Aorta (tissue), 5 donors: Measurements from ENCODE around the gene GABRB1. TPM values are rescaled to one million over a fixed set of nuclear protein-coding genes. Genes with fewer than 3 reads are reported as not detected.
"Not testable (repeated sequence)": the region's sequence is repeated elsewhere in the genome, so short reads cannot be mapped to it uniquely, and the experiment has no call there.

Experiments
- ATAC-seq: fragments of 200-7000 bp; cut with Tn5 transposase; one replicate; pipeline ENCODE4 v1.9.1; 2022; ENCODE audit warnings: moderate library complexity; ENCODE audit not compliant: low FRiP score
- DNase-seq, 2 donors: peaks; one replicate each; pipeline ENCODE4 v3.0.0-alpha.2; 2020
- H3K27ac ChIP-seq, 2 donors: one replicate each; pipeline ENCODE4 v1.5.1; 2013; ENCODE audit warnings: low read length in 2 of 2, mild to moderate bottlenecking in 2 of 2, moderate library complexity in 2 of 2, control low read depth in 1 of 2, inconsistent platforms in 1 of 2, low read depth in 1 of 2
- H3K27me3 ChIP-seq, 2 donors: one replicate each; pipeline ENCODE4 v1.6.1; 2013; ENCODE audit warnings: control low read depth in 1 of 2, low read length in 1 of 2, mild to moderate bottlenecking in 1 of 2, moderate library complexity in 1 of 2; ENCODE audit not compliant: insufficient read depth in 2 of 2, control insufficient read depth in 1 of 2
- H3K36me3 ChIP-seq, 2 donors: one replicate each; pipeline ENCODE4 v1.6.1; 2013; ENCODE audit warnings: control low read depth in 1 of 2, low read length in 1 of 2, mild to moderate bottlenecking in 1 of 2; ENCODE audit not compliant: insufficient read depth in 2 of 2, control insufficient read depth in 1 of 2
- H3K4me1 ChIP-seq, 2 donors: one replicate each; pipeline ENCODE4 v1.6.1; 2013; ENCODE audit warnings: low read length in 2 of 2, control low read depth in 1 of 2, mild to moderate bottlenecking in 1 of 2, moderate library complexity in 1 of 2; ENCODE audit not compliant: insufficient read depth in 2 of 2, control insufficient read depth in 1 of 2
- H3K4me3 ChIP-seq, 2 donors: one replicate each; pipeline ENCODE4 v1.5.1; 2013; ENCODE audit warnings: low read length in 2 of 2, control low read depth in 1 of 2, mild to moderate bottlenecking in 1 of 2
- H3K9me3 ChIP-seq: one replicate; pipeline ENCODE4 v1.6.1; 2013; ENCODE audit warnings: mild to moderate bottlenecking, low read length; ENCODE audit not compliant: control insufficient read depth
- WGBS, 2 donors: extraction: QIAGEN DNeasy Blood & Tissue Kit; methylation state at CpG; one replicate each; pipeline ENCODE4 v1.1.7; 2013; 5-methylcytosine and 5-hydroxymethylcytosine counted together
- intact Hi-C, 2 donors: fragments of 100-400 bp; cut with DNase I; formaldehyde crosslinking; loops; one replicate each; pipeline versions ENCODE4 v1.14.2 to v1.15.0; 2022
- polyA plus RNA-seq, 2 donors: library from polyadenylated mRNA; stranded (reverse); fragments of 200-250 nt; gene quantifications; one replicate each; pipeline ENCODE4 v1.2.3, GENCODE V29; 2013
- total RNA-seq, 2 donors: library from RNA; stranded (reverse); fragmentation: NEBNext Ultra II Directional; extraction: Animal tissue kit (Norgen Biotek cat#: 25700); gene quantifications; one replicate each; pipeline ENCODE4 v1.2.1, GENCODE V29; 2021
- donor health status: healthy with polysubstance abuse.
- donor health status: Bipolar disorder and iron deficiency.
- donor health status: DM: no; HTN: no; CAD: no.
- donor health status: DM: no; HTN: no; CAD: no.
- donor health status: DM: yes; HTN: yes; CAD: no.

The GABRB1 gene
- total and polyA plus RNA-seq, 4 donors: 0.71 TPM; not detected in 3

GRCh38 chr4:47372561-47372960 is 341.2 kb downstream of the GABRB1 start:
- Histone ChIP-seq H3K36me3 (no peaks in the 10 kb centered on the region), H3K4me3 (no peak overlapping the region), H3K27me3 (peaks cover 0 to 3% of the 10 kb centered on the region in 2 donors), H3K4me1 (no peaks in the 10 kb centered on the region), H3K27ac (no peak overlapping the region), H3K9me3 (no peaks in the 10 kb centered on the region)
- intact Hi-C loops: no loop called here
- no peak for ATAC-seq
- 71 to 79% methylated on average over 2 of the region's 2 CpGs for WGBS, 2 donors
- no peak for DNase-seq

- no peak overlapping the region for H3K4me3 ChIP-seq
- no peaks in the 10 kb centered on the region for H3K36me3 ChIP-seq
- ATAC-seq: no peak
- no peaks in the 10 kb centered on the region for H3K4me1 ChIP-seq
- no peaks in the 10 kb centered on the region for H3K9me3 ChIP-seq
- DNase-seq: no peak
- peaks cover 0 to 3% of the 10 kb centered on the region in 2 donors for H3K27me3 ChIP-seq
- no peak overlapping the region for H3K27ac ChIP-seq
- intact Hi-C loops: no loop called here
Observed at GRCh38 chr4:47373174-47373573, 341.8 kb downstream of the GABRB1 start.

- DNase-seq (no peak), ATAC-seq (no peak)
- Histone ChIP-seq H3K36me3 (no peaks in the 10 kb centered on the region), H3K4me3 (no peak overlapping the region), H3K4me1 (no peaks in the 10 kb centered on the region), H3K9me3 (no peaks in the 10 kb centered on the region), H3K27ac (no peak overlapping the region), H3K27me3 (peaks cover 0 to 3% of the 10 kb centered on the region in 2 donors)
- WGBS, 2 donors: 88% methylated on average over 3 of the region's 3 CpGs
- intact Hi-C loops: no loop called here
Observed at GRCh38 chr4:47373709-47374108, 342.3 kb downstream of the GABRB1 start.

GRCh38 chr4:47374477-47374876 is 343.1 kb downstream of the GABRB1 start:
- Histone ChIP-seq H3K27me3 (peaks cover 0 to 3% of the 10 kb centered on the region in 2 donors), H3K4me1 (no peaks in the 10 kb centered on the region), H3K9me3 (no peaks in the 10 kb centered on the region), H3K27ac (no peak overlapping the region), H3K36me3 (no peaks in the 10 kb centered on the region), H3K4me3 (no peak overlapping the region)
- ATAC-seq: no peak
- intact Hi-C loops: no loop called here
- no peak for DNase-seq
- WGBS, 2 donors: 88 to 90% methylated on average over 1 of the region's 1 CpG

GRCh38 chr4:47378021-47378530 is 346.7 kb downstream of the GABRB1 start:
- H3K4me1 ChIP-seq, H3K36me3 ChIP-seq, ATAC-seq, H3K27me3 ChIP-seq, DNase-seq, H3K9me3 ChIP-seq, intact Hi-C loops, H3K27ac ChIP-seq, H3K4me3 ChIP-seq: not testable (repeated sequence)
- 98% methylated on average over 29 to 37 of the region's 37 CpGs for WGBS, 2 donors

GRCh38 chr4:47381172-47381571 is 349.8 kb downstream of the GABRB1 start:
- Histone ChIP-seq H3K4me3 (no peak overlapping the region), H3K27ac (no peak overlapping the region), H3K27me3 (peaks cover 0 to 2% of the 10 kb centered on the region in 2 donors), H3K36me3 (no peaks in the 10 kb centered on the region), H3K4me1 (no peaks in the 10 kb centered on the region), H3K9me3 (no peaks in the 10 kb centered on the region)
- DNase-seq (no peak), ATAC-seq (no peak)
- intact Hi-C loops: loop anchor here (10.0 kb wide), 1 partner anchor 536 kb away; no protein-coding TSS in a partner anchor
- WGBS, 2 donors: 94% methylated on average over 3 of the region's 3 CpGs

- H3K36me3 ChIP-seq: no peaks in the 10 kb centered on the region
- intact Hi-C loops: loop anchor here (10.0 kb wide), 1 partner anchor 538 kb away; no protein-coding TSS in a partner anchor
- no peaks in the 10 kb centered on the region for H3K4me1 ChIP-seq
- ATAC-seq (no peak), DNase-seq (no peak)
- H3K4me3 ChIP-seq: no peak overlapping the region
- no peaks in the 10 kb centered on the region for H3K27me3 ChIP-seq
- no peaks in the 10 kb centered on the region for H3K9me3 ChIP-seq
- WGBS, 2 donors: 58 to 63% methylated on average over 2 of the region's 2 CpGs
- H3K27ac ChIP-seq: no peak overlapping the region
Observed at GRCh38 chr4:47382846-47383360, 351.5 kb downstream of the GABRB1 start.

- intact Hi-C loops: loop anchor here (10.0 kb wide), 1 partner anchor 539 kb away; no protein-coding TSS in a partner anchor
- ATAC-seq: no peak
Observed at GRCh38 chr4:47383829-47384427, 352.6 kb downstream of the GABRB1 start.

GRCh38 chr4:47386146-47386545 is 354.8 kb downstream of the GABRB1 start:
- WGBS, 2 donors: 80 to 87% methylated on average over 1 of the region's 1 CpG
- Histone ChIP-seq H3K9me3 (no peaks in the 10 kb centered on the region), H3K4me1 (no peaks in the 10 kb centered on the region), H3K27ac (no peak overlapping the region), H3K36me3 (no peaks in the 10 kb centered on the region), H3K4me3 (no peak overlapping the region), H3K27me3 (no peaks in the 10 kb centered on the region)
- ATAC-seq: no peak
- no peak for DNase-seq
- intact Hi-C loops: loop anchor here (10.0 kb wide), 1 partner anchor 541 kb away; no protein-coding TSS in a partner anchor

More at GRCh38 chr4:47383829-47384427, 352.6 kb downstream of the GABRB1 start:
- no peak overlapping the region for H3K4me3 ChIP-seq
- WGBS, 2 donors: 1 to 2% methylated on average over 4 of the region's 4 CpGs
- DNase-seq: no peak
- H3K27ac ChIP-seq: no peak overlapping the region
- H3K9me3 ChIP-seq: no peaks in the 10 kb centered on the region
- H3K4me1 ChIP-seq: no peaks in the 10 kb centered on the region
- H3K36me3 ChIP-seq: no peaks in the 10 kb centered on the region
- no peaks in the 10 kb centered on the region for H3K27me3 ChIP-seq
